H1 (cell line): Measurements from ENCODE around the gene CXCL12. TPM values are rescaled to one million over a fixed set of nuclear protein-coding genes. Genes with fewer than 3 reads are reported as not detected.

Experiments
- CTCF ChIA-PET: fragments of 300-600 bp; sonication (Branson Sonifier 250); formaldehyde crosslinking; loops from one replicate; lab custom pipeline; 2021; ENCODE audit not compliant: partially characterized antibody; lab: Charles Lee
- POLR2A ChIA-PET: fragments of 300-600 bp; sonication (Branson Sonifier 250); formaldehyde crosslinking; loops from one replicate; lab custom pipeline; 2021; ENCODE audit warnings: inconsistent platforms; ENCODE audit not compliant: partially characterized antibody; lab: Charles Lee
- DNase-seq, 2 experiments: peaks; one replicate each; pipeline versions ENCODE4 v3.0.0 to v3.0.0-alpha.2; 2010 to 2022; ENCODE audit warnings: low spot score in 2 of 2, low read depth in 1 of 2, mixed read lengths in 1 of 2
- FAIRE-seq: peaks from 2 replicates; lab custom pipeline; 2011; peaks lifted over from hg19 to GRCh38; lab: Jason Lieb, UNC
- H2AFZ ChIP-seq: 2 replicates; pipeline ENCODE4 v1.8.1; 2012; ENCODE audit warnings: low read length, inconsistent platforms
- H2AK5ac ChIP-seq: 2 replicates; pipeline ENCODE4 v1.6.1; 2013; ENCODE audit warnings: low read depth, low read length
- H2BK120ac ChIP-seq: replicated peaks from 2 replicates; pipeline ENCODE3; 2013; ENCODE audit warnings: low read depth, low read length, inconsistent platforms
- H2BK12ac ChIP-seq: 2 replicates; pipeline ENCODE4 v1.6.1; 2013; ENCODE audit warnings: low read depth, low read length
- H2BK15ac ChIP-seq: 2 replicates; pipeline ENCODE4 v1.6.1; 2013; ENCODE audit warnings: low read length
- H2BK20ac ChIP-seq: 2 replicates; pipeline ENCODE4 v1.6.1; 2013; ENCODE audit warnings: low read length
- H2BK5ac ChIP-seq: 2 replicates; pipeline ENCODE4 v1.6.1; 2013; ENCODE audit warnings: low read depth, low read length
- H3K14ac ChIP-seq: 2 replicates; pipeline ENCODE4 v1.6.1; 2013; ENCODE audit warnings: inconsistent platforms; ENCODE audit not compliant: insufficient read length
- H3K18ac ChIP-seq: 2 replicates; pipeline ENCODE4 v1.6.1; 2013; ENCODE audit warnings: low read length; ENCODE audit errors: extremely low read depth
- H3K23ac ChIP-seq: 2 replicates; pipeline ENCODE4 v1.6.1; 2013; ENCODE audit warnings: inconsistent platforms; ENCODE audit not compliant: insufficient read length
- H3K23me2 ChIP-seq: 2 replicates; pipeline ENCODE4 v1.6.1; 2013; ENCODE audit warnings: low read depth, low read length
- H3K27ac ChIP-seq: 2 replicates; pipeline ENCODE4 v1.6.1; 2011; ENCODE audit warnings: low read depth, low read length, inconsistent platforms
- H3K27me3 ChIP-seq, 4 experiments: replicated peaks in 1 of 4; 1 replicate in 1 of 4; 2 replicates in 3 of 4; pipeline versions ENCODE4 v1.6.1 to v1.8.1; 2011 to 2013; ENCODE audit warnings: low read length in 3 of 4, mild to moderate bottlenecking in 3 of 4, inconsistent platforms in 2 of 4, mixed read lengths in 2 of 4, moderate library complexity in 1 of 4; ENCODE audit not compliant: control insufficient read depth in 3 of 4, insufficient read depth in 3 of 4; ENCODE audit errors: extremely low read depth in 1 of 4
- H3K36me3 ChIP-seq, 4 experiments: 2 replicates each; pipeline versions ENCODE4 v1.6.1 to v1.8.1; 2011 to 2013; ENCODE audit warnings: mild to moderate bottlenecking in 4 of 4, low read length in 3 of 4, moderate library complexity in 2 of 4, control low read depth in 1 of 4, inconsistent platforms in 1 of 4; ENCODE audit not compliant: insufficient read depth in 4 of 4, control insufficient read depth in 2 of 4
- H3K4ac ChIP-seq: replicated peaks from 2 replicates; pipeline ENCODE3; 2013; ENCODE audit warnings: low read length, low read depth, mixed read lengths, inconsistent platforms; ENCODE audit not compliant: insufficient read length
- H3K4me1 ChIP-seq, 4 experiments: replicated peaks in 1 of 4; 1 replicate in 1 of 4; 2 replicates in 3 of 4; pipeline versions ENCODE4 v1.6.1 to v1.8.1; 2011 to 2013; ENCODE audit warnings: low read length in 3 of 4, inconsistent platforms in 2 of 4, mixed read lengths in 1 of 4; ENCODE audit not compliant: insufficient read depth in 4 of 4, control insufficient read depth in 3 of 4
- H3K4me2 ChIP-seq, 2 experiments: 2 replicates each; pipeline versions ENCODE4 v1.6.1 to v1.8.1; 2011 to 2013; ENCODE audit warnings: low read depth in 2 of 2, low read length in 2 of 2, control low read depth in 1 of 2, inconsistent platforms in 1 of 2, mild to moderate bottlenecking in 1 of 2; ENCODE audit not compliant: insufficient read depth in 1 of 2
- H3K4me3 ChIP-seq, 4 experiments: fragments of 200-600, 300-600 bp in 1 of 4; sonication (generic), shearing (Covaris generic), sonication (Bioruptor Twin) in 1 of 4; 2 replicates each; pipeline versions ENCODE4 v1.5.1 to v1.8.1; 2011 to 2016; ENCODE audit warnings: low read length in 4 of 4, low read depth in 3 of 4, control low read depth in 2 of 4, inconsistent platforms in 2 of 4, mild to moderate bottlenecking in 2 of 4, mixed read lengths in 1 of 4, moderate library complexity in 1 of 4; ENCODE audit not compliant: insufficient read depth in 2 of 4; ENCODE audit errors: extremely low read depth in 1 of 4
- H3K56ac ChIP-seq: replicated peaks from 2 replicates; pipeline ENCODE3; 2013; ENCODE audit warnings: low read depth, mild to moderate bottlenecking, mixed read lengths, low read length, inconsistent platforms; ENCODE audit not compliant: insufficient read length
- H3K79me1 ChIP-seq: 2 replicates; pipeline ENCODE4 v1.6.1; 2013; ENCODE audit warnings: low read depth, low read length, control low read depth
- H3K79me2 ChIP-seq, 2 experiments: 2 replicates each; pipeline versions ENCODE4 v1.6.1 to v1.8.1; 2012 to 2013; ENCODE audit warnings: low read length in 2 of 2, mild to moderate bottlenecking in 2 of 2, inconsistent platforms in 1 of 2; ENCODE audit not compliant: insufficient read depth in 2 of 2, control insufficient read depth in 1 of 2
- H3K9ac ChIP-seq, 4 experiments: replicated peaks in 1 of 4; 1 replicate in 1 of 4; 2 replicates in 3 of 4; pipeline versions ENCODE4 v1.6.1 to v1.8.1; 2011 to 2013; ENCODE audit warnings: low read depth in 3 of 4, low read length in 3 of 4, control low read depth in 2 of 4, mild to moderate bottlenecking in 2 of 4, moderate library complexity in 2 of 4, inconsistent platforms in 1 of 4; ENCODE audit errors: extremely low read depth in 1 of 4
- H3K9me3 ChIP-seq, 2 experiments: 2 replicates each; pipeline versions ENCODE4 v1.6.1 to v1.8.1; 2012 to 2013; ENCODE audit warnings: mild to moderate bottlenecking in 2 of 2, moderate library complexity in 2 of 2, control low read depth in 1 of 2, inconsistent platforms in 1 of 2, low read depth in 1 of 2, low read length in 1 of 2, mixed read lengths in 1 of 2; ENCODE audit not compliant: insufficient read depth in 2 of 2
- H4K20me1 ChIP-seq, 2 experiments: replicated peaks in 1 of 2; 2 replicates each; pipeline versions ENCODE3 to v1.8.1; 2011 to 2013; ENCODE audit warnings: inconsistent platforms in 2 of 2, low read length in 2 of 2, mild to moderate bottlenecking in 1 of 2; ENCODE audit not compliant: insufficient read depth in 2 of 2, control insufficient read depth in 1 of 2
- H4K5ac ChIP-seq: 2 replicates; pipeline ENCODE4 v1.6.1; 2013; ENCODE audit warnings: low read length, low read depth, mixed read lengths, inconsistent platforms; ENCODE audit not compliant: insufficient read length
- H4K8ac ChIP-seq: 2 replicates; pipeline ENCODE4 v1.8.0; 2013; ENCODE audit warnings: mild to moderate bottlenecking, moderate library complexity, low read length, inconsistent platforms; ENCODE audit not compliant: insufficient read depth; ENCODE audit errors: extremely low read depth
- H4K91ac ChIP-seq: replicated peaks from 2 replicates; pipeline ENCODE3; 2013; ENCODE audit warnings: low read length, mixed read lengths, inconsistent platforms; ENCODE audit not compliant: insufficient read length
- E2F6 ChIP-seq: IDR thresholded peaks from 2 replicates; pipeline ENCODE4 v1.6.1; 2012; ENCODE audit warnings: inconsistent platforms
- POLR2A ChIP-seq, 2 experiments: IDR thresholded peaks; 1 replicate in 1 of 2; 2 replicates in 1 of 2; pipeline ENCODE4 v1.6.1; 2011; ENCODE audit warnings: low read depth in 2 of 2, low read length in 2 of 2, mild to moderate bottlenecking in 2 of 2; ENCODE audit errors: control extremely low read depth in 1 of 2
- POU5F1 ChIP-seq: IDR thresholded peaks from 2 replicates; pipeline ENCODE4 v1.6.1; 2011; ENCODE audit warnings: low read depth, mild to moderate bottlenecking, low read length, moderate library complexity
- RBBP5 ChIP-seq: IDR thresholded peaks from 2 replicates; pipeline ENCODE4 v1.7.1; 2012; ENCODE audit warnings: low read depth, mild to moderate bottlenecking, inconsistent platforms, low read length, moderate library complexity, borderline replicate concordance
- WGBS, 2 experiments: shearing (Covaris generic) in 1 of 2; methylation state at CpG; one replicate each; pipeline versions ENCODE4 v1.1.6 to v1.1.7; 2013 to 2015; ENCODE audit warnings: low lambda C conversion rate in 2 of 2, mixed read lengths in 2 of 2, inconsistent platforms in 1 of 2, low coverage in 1 of 2, missing lambda C conversion rate in 1 of 2; ENCODE audit not compliant: insufficient replicate concordance in 2 of 2, insufficient coverage in 1 of 2, insufficient read length in 1 of 2; ENCODE audit errors: extremely low coverage in 1 of 2, missing lambda C conversion rate in 1 of 2; 5-methylcytosine and 5-hydroxymethylcytosine counted together
- polyA plus RNA-seq, 7 experiments: library from polyadenylated mRNA; depleted of rRNA in 3 of 7; stranded (reverse) in 5 of 7; unstranded in 2 of 7; fragments of >200 nt in 5 of 7; fragments of 200-250 nt in 2 of 7; gene quantifications; 1 replicate in 5 of 7; 2 replicates in 1 of 7; 4 replicates in 1 of 7; pipeline versions ENCODE4 v1.2.1 to v1.2.3, GENCODE V29; 2011 to 2013; ENCODE audit warnings: missing spikeins in 2 of 7, mixed read lengths in 2 of 7
- total RNA-seq: library from RNA; stranded (reverse); fragmentation: NEBNext Ultra II Directional; extraction: Animal tissue kit (Norgen Biotek cat#: 25700); gene quantifications from 2 replicates; pipeline ENCODE4 v1.2.1, GENCODE V29; 2021

CXCL12 gene
- total and polyA plus RNA-seq, 2 of the 8 experiments (the other 6 are each of a cell fraction or from before 2014, with no cell fraction given) = 51.4 to 53.8 TPM

- WGBS, 2 experiments = 90% methylated on average over 4 of the region's 4 CpGs; no CpG with 5 or more reads in 1 of the 2 experiments
Observed at GRCh38 chr10:44379907-44380306, 5.0 kb downstream of the CXCL12 start.

More at GRCh38 chr10:44379907-44380306, 5.0 kb downstream of the CXCL12 start:
- Histone ChIP-seq H3K4me3 (no peak overlapping the region), H2AFZ (no peak overlapping the region), H2BK5ac (no peak overlapping the region), H3K27me3 (peaks cover 0 to 16% (median 11%) of the 10 kb centered on the region in 4 experiments; a peak in 5 of 7 replicates), H4K5ac (no peak overlapping the region), H2BK15ac (no peak overlapping the region), H3K23ac (no peak overlapping the region), H3K79me2 (peaks cover 6 to 53% of the 10 kb centered on the region in 2 experiments; a peak in 2 of 4 replicates), H2BK20ac (no peak overlapping the region), H3K9ac (no peak overlapping the region), H3K27ac (no peak overlapping the region), H4K20me1 (peaks cover 0 to 15% of the 10 kb centered on the region in 2 experiments), H3K4ac (no peak overlapping the region), H4K91ac (no peak overlapping the region), H3K36me3 (peaks cover 4 to 50% (median 14%) of the 10 kb centered on the region in 4 experiments), H3K79me1 (peaks cover 10% of the 10 kb centered on the region), H3K4me2 (no peak overlapping the region; a peak in 1 of 4 replicates), H3K14ac (no peak overlapping the region), H2BK12ac (no peak overlapping the region), H3K23me2 (peaks cover 23% of the 10 kb centered on the region; the same call in 1 of the 2 replicates), H3K18ac (no peak overlapping the region), H4K8ac (no peak overlapping the region), H3K4me1 (peaks cover 19 to 34% (median 22%) of the 10 kb centered on the region in 4 experiments), H3K9me3 (no peaks in the 10 kb centered on the region; a peak in 1 of 4 replicates), H2BK120ac (no peak overlapping the region), H2AK5ac (no peak overlapping the region), H3K56ac (no peak overlapping the region)
- FAIRE-seq = no peak
- TF ChIP-seq RBBP5 = no peak
- TF ChIP-seq POU5F1 = no peak
- peak; percentile 74; the same call in 1 of the 2 replicates for TF ChIP-seq E2F6
- no peak for TF ChIP-seq POLR2A (IDR thresholded peaks at IDR 0.05; ENCODE audit: control extremely low read depth in 1 of 2, low read depth in 2 of 2, low read length in 2 of 2)
- POLR2A ChIA-PET = interaction anchor here (1.3 to 6.5 kb wide), 3 partner anchors 9 to 20 kb away, joined by 4 to 60 read pairs (median 8); no protein-coding TSS in a partner anchor
- DNase-seq = no peak
- CTCF ChIA-PET = interaction anchor here (0.7 to 3.3 kb wide), 5 partner anchors 9 to 478 kb away, joined by 3 to 18 read pairs (median 3); no protein-coding TSS in a partner anchor
